T-helper 2 cell treated with Interferon-gamma antibody and Interleukin-4, amounts not matched to agents 100 ng/mL and 5 ng/mL, for 36 hours (primary cell): ENCODE measurements around the gene RGS11. TPM values are rescaled to one million over a fixed set of nuclear protein-coding genes. Genes with fewer than 3 reads are reported as not detected.

ENCODE experiments used
- intact Hi-C: fragments of 100-400 bp; cut with micrococcal nuclease; formaldehyde crosslinking; loops from one replicate; pipeline ENCODE4 v1.15.1; 2023
- total RNA-seq: library from RNA; stranded (reverse); gene quantifications from 2 replicates; pipeline ENCODE4 v1.2.3, GENCODE V29; 2022

RGS11 gene
- total RNA-seq, 1 donor from 2014 or later, result 0.34 TPM

DNA sequence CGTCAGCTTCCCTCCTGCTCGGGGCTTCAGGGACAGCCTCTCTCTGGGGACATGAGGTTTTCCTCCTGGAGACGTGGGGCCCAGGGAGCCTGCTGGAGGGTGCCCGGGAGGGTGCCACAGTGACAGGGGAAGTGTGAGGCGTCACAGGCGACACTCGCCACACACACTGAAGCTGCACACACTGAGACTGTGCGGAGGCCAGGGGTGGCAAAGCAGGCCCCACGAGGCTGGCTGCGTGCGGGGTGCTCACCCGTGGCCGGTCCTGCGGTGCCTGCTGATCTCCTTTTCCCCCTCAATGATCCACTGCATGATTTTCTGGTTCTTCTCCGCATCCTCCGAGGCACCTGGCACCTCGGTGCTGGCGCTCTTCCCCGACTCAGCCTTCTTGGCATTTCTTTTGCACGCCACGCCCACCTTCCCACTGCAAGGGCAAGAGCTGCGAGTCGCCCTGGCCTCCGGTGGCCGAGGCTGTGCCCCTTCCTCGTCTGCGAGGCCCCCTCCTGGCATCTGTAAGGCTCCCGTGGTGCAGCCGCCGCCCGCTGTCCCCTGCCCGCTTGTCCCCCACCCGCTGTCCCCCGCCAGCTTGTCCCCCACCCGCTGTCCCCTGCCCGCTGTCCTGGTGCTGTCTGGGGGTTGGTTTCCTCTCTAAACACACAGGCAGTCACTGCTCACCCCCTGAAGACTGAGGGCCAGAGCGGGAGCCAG, 21.2 kb upstream of the RGS11 start:
- intact Hi-C loops, result no loop called here

DNA sequence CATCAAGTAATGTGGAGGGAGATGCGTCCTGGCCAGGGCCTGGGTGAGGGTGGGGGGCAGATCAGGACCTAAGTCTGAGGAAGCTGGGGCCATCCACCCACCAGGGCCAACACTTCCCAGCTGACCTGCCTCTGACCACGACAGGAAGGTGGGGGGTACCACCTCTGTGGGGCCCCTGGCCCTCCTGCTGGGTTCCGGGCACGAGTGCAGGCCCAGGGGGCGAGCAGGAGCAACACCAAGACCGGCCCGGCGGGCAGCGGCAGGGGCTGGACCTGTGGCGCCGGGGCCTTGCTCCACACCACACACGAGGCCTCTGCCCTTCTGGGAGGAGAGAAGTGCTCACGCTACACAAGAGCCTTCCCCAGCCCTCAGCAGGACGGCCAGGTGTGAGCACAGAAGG, 20.5 kb upstream of the RGS11 start:
- intact Hi-C loops, result no loop called here

DNA sequence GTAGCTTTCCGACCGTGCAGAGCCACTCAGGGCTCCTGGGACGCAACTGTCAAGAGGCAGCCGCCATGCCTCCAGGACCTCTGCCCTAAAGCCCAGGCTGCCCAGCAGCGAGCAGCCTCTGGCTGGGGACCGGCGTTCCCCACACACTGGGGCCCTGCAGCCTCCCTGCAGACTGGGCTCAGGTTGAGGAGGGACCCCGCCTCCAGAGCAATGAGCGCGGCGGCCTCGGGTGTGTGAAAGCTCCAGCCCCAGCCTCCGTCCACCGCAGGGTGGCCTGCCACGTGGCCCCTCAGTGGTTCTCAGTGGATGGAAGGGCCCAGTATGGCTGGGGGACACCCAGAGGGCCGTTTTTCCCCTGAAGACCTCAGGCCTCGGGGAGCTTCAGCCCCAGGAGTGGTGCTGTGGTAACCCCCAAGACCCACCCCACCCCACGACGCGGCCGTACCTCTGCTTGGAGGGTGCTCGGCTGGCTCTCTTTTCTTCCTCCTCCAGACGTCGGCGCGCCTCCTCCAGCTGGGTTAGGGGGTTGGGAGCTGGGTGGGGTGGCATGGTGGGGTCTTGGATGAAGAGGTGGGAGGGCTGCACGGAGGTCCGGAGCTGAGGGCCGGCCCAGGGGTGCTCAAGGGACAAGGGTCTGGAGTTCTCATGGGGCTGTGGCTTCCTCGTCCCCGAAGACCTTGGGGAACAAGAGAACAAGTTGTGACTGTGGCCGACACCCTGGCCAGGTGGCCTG, 17.5 kb upstream of the RGS11 start:
- intact Hi-C loops, result no loop called here

DNA sequence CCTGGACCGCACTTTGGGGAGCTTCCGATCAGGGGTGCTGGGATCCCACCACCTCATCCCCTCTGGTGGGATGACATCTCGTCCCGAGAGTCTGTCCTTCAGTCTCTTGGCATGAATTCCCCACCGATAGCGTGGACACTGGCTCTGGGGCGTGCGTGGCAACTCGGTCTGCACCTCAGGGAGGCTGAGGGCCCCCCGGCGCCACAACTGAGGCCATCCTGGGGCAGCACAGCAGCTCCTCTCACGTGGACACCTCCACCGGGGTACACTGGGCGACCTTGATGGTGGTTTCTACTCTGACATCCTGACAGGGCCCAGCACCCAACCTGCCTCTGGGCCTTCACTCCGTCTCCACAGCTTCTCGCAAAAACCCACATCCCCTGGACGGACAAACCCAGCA, 15.8 kb upstream of the RGS11 start:
- intact Hi-C loops, result no loop called here

DNA sequence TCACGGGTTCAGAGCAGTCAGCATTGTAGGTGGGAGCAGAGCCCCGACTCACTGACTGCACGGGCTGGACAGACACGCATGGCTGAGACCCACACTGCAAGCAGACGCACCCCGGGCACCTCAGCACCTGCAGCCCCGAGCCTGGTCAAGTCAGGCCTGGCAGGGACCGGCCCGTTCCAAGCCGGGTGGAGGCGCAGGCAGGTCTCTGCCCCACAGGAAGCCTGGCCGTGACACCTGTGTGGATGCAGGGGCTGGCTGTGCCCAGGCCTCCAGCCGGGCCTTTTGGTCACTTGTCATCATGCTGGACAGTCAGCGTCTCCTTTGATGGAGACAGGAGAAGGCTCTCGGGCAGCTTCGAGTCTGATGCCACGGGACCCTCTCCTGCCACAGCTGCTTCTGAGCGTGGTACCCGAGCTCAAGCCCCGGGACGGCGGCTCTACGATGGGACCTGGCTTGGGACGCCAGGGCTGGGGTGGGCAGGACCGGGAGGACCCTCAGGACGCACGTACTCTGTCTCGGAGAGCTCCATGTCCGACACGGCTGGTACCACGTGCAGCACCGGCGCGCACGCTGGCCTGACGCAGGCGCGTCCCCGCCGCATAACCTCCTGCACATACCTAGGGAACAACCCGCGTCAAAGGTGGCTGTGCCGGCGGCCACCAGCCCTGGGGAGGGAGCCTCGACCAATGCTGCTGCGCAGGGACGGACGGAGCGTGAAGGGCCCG, 15.1 kb upstream of the RGS11 start:
- intact Hi-C loops, result no loop called here

DNA sequence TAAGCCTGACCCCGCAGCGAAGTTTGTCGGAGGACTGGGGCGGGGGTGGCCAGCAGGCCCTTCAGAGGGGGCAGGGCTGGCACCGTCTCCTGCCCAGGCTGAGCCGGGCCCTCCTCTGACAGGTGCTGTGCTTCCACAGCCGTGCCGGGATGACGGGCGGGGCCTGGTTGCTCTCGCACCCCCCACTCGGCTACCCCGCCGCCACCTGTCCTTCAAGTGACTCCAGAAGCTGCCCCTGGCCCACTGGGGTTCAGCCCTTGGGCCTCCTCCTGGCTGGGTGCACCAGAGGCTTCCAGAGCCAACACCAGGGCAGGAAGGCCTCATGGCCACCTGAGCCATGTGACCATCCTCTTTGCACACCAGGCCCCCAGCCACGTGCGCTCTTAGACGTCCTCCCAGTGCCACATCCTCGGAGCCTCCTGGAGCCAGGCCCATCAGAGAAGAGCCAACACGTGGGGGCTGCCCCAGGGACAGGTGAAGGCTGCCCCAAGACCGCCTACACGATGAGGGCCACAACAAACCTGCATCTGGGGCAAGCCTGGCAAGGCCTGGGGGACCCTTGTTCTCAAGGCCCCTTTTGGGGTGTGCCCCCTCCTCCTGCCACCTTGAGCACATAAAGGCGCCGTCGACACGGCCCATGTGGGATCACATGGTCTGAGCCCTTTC, 14.4 kb upstream of the RGS11 start:
- intact Hi-C loops, result no loop called here

DNA sequence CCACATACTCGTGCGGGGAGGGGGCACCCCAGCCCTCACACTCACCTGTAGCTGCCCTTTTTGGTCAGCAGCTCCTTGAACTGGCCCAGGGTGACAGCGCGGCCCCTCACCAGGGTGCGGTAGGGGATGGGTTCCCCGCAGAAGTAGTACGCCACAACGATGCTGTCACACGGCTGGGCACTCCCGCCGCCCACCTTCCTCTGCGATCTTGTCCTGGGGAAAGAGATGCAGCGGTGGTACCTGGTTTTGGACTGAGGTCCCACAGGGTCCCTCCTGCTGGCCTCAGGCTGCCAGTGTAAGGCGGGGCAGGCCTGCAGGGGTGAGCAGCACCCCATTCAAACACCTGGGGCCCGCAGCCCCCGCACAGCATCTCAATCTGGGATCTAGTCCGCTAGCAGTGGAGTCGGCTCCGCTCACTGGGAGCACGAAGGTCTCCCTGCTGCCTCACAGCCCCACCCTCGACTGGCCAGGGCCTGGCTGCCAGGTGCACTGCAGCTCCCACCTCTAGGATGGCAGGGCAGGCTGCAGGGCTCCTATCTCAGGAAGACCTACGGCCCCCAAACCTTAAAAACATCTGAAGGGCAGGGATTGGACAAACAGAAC, 13.8 kb upstream of the RGS11 start:
- intact Hi-C loops, result no loop called here

DNA sequence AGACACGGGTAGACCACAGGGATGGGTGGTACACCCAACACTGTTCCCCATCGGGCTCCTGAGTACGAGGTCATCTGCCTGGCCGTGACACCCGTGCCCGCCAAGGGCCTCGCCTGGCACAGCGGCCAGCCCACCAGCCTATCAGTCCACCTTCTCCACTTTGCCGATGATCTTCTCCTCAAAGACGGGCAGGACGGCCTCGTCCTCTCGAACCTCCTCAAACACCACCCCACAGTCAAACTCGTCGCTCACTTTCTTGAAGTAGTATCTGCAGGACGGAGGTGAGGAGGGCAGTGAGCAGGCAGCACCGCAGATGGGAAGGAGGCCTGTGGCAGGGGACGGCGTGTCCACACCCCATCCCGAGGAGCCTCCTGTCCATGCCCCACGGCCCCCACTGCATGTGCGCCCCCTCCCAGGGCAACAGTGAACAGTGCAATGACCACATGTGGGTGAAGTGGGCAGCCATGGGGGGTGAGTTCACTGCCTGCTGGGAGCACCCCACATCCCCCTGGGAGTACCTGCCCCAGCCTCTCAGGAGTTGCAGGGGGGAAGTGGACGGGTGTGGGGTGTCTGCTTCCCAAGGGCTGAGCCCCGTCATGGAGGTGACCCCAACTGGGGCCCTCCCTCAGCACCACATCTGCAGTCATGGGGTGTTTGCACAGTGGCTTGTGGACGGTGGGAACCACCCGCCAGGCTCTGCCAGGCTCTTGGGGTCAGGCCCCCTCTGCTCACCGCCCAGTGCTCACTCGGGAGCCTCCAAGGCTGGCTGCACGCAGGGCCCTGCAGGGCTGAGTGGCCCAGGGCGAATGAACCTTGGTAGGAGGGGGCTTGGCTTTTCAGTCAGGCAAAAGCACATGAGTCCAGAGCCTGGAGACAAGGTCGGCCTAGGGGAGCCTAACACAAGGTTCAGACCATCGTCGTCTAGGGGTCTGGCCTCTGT, 12.5 kb upstream of the RGS11 start:
- intact Hi-C loops, result no loop called here

DNA sequence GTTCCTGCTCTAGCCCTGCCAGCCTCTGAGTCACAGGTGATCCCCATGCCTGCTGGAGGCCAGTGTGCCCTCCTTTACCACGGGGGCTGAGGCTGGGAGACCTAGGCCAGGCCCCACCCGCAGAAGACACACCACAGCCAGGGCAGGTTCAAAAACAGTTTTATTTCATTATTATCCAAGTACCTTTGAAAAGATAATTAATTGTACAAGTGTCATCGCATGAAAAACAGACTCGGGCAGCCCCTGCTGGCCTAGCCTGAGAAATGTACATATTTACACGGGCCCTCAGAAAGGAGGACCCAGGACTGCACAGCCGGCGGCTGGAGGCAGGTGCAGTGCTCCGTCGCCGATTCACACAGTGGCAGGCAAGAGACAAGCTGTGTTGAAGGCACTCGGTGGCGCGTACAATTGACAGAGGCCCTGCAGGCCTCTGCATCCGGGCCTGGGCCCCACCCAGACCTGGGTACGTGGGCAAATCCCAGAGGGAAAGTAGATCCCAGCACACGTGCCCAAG, 11.6 kb upstream of the RGS11 start:
- intact Hi-C loops, result no loop called here

DNA sequence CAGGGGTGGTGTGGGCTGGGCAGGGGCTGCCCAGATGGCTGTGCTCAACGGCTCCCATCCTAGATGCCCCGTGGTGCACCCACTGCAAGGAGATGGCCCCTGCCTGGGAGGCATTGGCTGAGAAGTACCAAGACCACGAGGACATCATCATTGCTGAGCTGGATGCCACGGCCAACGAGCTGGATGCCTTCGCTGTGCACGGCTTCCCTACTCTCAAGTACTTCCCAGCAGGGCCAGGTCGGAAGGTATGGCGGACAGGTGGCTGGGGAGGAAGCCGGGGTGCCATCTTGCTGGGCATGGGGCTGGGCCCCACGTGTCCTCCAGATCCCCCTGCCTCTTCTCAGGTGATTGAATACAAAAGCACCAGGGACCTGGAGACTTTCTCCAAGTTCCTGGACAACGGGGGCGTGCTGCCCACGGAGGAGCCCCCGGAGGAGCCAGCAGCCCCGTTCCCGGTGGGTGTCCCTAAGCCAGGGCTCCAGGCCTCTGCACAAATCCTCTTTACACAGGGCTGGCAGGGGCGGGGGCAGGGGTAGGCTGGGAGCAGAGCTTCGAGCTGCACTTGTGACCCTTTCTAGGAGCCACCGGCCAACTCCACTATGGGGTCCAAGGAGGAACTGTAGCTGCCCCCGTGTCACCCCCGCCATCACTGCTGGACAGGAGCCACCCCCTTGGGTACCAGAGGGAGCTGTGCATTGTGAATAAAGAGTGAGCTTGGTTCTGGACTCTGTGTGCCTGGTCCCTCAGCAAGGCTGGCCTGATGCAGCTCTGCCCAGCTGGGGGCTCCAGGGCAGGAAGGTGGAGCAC, 10.9 kb upstream of the RGS11 start:
- intact Hi-C loops, result no loop called here

DNA sequence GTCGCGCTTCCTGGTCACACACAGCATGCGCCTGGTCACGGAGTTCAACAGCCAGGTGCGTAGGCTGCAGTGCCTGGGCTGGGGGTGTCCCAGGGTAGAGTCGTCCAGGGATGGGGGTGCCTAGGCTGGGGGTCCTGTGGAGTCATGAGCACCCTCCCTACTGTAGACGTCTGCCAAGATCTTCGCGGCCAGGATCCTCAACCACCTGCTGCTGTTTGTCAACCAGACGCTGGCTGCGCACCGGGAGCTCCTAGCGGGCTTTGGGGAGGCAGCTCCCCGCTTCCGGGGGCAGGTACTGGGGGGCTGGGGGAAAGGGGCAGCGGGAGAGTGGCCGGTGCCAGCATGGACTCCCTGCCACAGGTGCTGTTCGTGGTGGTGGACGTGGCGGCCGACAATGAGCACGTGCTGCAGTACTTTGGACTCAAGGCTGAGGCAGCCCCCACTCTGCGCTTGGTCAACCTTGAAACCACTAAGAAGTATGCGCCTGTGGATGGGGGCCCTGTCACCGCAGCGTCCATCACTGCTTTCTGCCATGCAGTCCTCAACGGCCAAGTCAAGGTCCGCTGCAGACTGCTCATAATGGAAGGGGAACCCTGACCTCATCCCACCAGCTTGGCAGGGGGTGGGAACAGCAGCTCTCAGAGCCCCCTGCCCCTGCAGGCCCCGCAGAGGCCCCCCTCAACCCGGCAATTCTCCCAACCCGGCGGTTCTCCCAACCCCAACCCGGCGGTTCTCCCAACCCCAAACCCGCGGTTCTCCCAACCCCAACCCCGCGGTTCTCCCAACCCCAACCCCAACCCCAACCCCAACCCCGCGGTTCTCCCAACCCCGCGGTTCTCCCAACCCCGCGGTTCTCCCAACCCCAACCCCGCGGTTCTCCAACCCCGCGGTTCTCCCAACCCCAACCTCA, 9.7 kb upstream of the RGS11 start:
- intact Hi-C loops, result no loop called here

DNA sequence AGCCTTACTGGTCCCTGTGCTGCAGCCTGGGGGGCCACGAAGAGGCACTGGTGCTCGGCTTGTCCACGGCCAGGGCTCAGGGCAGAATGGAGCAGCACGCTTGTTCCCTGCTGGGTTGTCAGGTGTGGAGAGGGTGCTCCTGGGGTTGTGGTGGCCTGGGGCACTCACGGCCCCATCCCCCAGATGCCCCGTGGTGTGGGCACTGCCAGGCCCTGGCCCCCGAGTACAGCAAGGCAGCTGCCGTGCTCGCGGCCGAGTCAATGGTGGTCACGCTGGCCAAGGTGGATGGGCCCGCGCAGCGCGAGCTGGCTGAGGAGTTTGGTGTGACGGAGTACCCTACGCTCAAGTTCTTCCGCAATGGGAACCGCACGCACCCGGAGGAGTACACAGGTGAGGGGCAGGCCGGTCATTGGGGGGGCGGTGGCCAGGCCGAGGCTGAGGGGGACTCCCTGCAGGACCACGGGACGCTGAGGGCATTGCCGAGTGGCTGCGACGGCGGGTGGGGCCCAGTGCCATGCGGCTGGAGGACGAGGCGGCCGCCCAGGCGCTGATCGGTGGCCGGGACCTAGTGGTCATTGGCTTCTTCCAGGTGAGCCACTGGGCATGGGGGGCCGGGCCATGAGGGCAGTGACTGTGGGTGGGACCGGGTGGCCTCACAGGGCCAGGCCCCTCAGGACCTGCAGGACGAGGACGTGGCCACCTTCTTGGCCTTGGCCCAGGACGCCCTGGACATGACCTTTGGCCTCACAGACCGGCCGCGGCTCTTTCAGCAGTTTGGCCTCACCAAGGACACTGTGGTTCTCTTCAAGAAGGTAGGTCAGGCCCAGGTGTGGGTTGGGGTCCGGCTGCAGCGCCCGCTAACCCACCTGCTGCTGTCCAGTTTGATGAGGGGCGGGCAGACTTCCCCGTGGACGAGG, 8.7 kb upstream of the RGS11 start:
- intact Hi-C loops, result no loop called here

DNA sequence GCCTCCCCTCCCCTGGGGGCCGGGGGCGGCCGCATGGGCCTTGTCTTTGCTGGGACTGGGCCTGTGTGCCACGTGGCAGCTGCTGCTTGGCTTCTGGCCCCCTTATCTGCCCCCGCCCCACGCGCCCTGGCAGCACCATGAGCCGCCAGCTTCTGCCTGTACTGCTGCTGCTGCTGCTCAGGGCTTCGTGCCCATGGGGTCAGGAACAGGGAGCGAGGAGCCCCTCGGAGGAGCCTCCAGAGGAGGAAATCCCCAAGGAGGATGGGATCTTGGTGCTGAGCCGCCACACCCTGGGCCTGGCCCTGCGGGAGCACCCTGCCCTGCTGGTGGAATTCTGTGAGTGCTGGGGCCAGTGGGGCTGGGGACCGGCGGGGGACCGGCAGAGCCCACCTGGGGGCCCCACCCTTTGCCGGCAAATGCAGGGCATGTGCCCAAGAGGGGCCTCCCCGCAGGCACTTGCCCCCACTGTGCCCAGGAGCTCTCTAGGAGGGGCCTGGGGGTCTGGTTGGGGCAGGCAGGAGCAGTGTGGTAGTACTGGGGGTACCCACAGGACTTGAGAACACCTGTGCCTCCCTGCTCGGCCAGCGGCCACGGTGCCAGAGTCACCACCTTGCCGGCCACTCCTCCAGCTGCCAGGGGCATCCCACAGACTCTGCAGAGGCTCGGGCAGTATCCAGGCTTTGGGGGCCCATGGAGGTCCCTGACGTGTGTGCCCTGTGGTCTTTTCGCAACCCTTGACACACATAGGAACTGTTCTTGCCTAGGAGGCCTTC, 7.5 kb upstream of the RGS11 start, which contains the start of gene PDIA2:
Gene PDIA2 (plus strand): TSS at position 132 of the 773 bp plus-strand sequence. CDS start 6 bp downstream, at position 138.
- intact Hi-C loops, result no loop called here

DNA sequence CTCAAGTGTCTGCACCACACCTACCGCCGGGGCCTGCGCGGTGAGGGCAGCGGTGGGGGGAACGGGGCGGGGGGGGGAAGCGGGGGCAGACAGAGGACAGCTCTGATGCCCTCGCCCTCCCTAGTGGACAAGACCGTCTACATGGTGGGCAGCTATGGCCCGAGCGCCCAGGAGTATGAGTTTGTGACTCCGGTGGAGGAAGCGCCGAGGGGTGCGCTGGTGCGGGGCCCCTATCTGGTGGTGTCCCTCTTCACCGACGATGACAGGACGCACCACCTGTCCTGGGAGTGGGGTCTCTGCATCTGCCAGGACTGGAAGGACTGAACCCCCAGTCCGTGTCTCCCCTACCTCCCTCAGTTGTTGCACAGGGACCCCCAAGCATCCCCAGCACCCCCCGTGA, 6.7 kb upstream of the RGS11 start:
- intact Hi-C loops, result no loop called here

DNA sequence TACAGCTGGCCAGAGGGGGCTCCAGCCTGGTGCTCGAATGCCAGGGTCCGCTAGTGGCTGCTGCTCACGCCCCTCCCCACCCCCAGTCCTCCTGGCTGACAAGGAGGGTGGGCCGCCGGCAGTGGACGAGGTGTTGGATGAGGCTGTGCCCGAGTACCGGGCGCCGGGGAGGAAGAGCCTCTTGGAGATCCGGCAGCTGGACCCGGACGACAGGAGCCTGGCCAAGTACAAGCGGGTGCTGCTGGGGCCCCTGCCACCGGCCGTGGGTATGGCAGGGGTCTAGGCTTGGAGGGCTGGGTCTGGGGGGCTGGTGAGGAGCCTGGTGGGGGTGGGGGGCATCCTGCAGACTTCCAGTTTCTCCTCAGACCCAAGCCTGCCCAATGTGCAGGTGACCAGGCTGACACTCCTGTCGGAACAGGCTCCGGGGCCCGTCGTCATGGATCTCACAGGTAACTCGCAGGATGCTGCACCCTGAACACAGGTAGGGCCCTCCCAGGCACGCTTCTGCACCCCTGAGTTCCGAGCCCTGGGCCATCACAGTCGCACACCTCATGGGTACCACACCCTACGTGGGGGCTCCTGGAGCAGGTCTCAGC, 6.0 kb upstream of the RGS11 start:
- intact Hi-C loops, result no loop called here
